Activated naive CD8-positive, alpha-beta T cell treated with anti-CD3 and anti-CD28 coated beads, Interleukin-2, amount 50 U/mL, for 16 hours (primary cell): ENCODE data around the gene NIPAL4.

Source experiments
- DNase-seq: peaks from one replicate; pipeline ENCODE4 v3.0.0-alpha.2; 2020; ENCODE audit warnings: low read depth, low spot score

The NIPAL4 gene

GRCh38 chr5:157514974-157515373 lies 55.0 kb downstream of the NIPAL4 start:
- DNase-seq: no peak

- DNase-seq: no peak
These were observed 56.0 kb downstream of the NIPAL4 start for GRCh38 chr5:157516006-157516405.

GRCh38 chr5:157516626-157517325 lies 56.8 kb downstream of the NIPAL4 start:
- DNase-seq: no peak

- DNase-seq: no peak
These were observed 59.0 kb downstream of the NIPAL4 start for GRCh38 chr5:157518963-157519362.

- DNase-seq: no peak
These were observed 59.7 kb downstream of the NIPAL4 start for GRCh38 chr5:157519579-157520253.

- no peak for DNase-seq
These were observed 61.1 kb downstream of the NIPAL4 start for GRCh38 chr5:157520911-157521703.

- DNase-seq: no peak
These were observed 61.7 kb downstream of the NIPAL4 start for GRCh38 chr5:157521704-157522029.

- no peak for DNase-seq
These were observed 64.0 kb downstream of the NIPAL4 start for GRCh38 chr5:157523976-157524375.
